Mesendoderm (in vitro differentiated cells): ENCODE data around the gene KLC1.

ENCODE experiments used
- DNase-seq: peaks from one replicate; pipeline ENCODE4 v3.0.0; 2013
- H2AK5ac ChIP-seq: 2 replicates; pipeline ENCODE4 v1.6.1; 2013; ENCODE audit warnings: low read length, inconsistent platforms
- H2BK120ac ChIP-seq: 2 replicates; pipeline ENCODE4 v1.6.1; 2013; ENCODE audit warnings: low read depth, mild to moderate bottlenecking, low read length, moderate library complexity, mixed read lengths
- H2BK15ac ChIP-seq: replicated peaks from 2 replicates; pipeline ENCODE4 v1.6.1; 2013; ENCODE audit warnings: low read depth, mild to moderate bottlenecking, moderate library complexity
- H2BK5ac ChIP-seq: 2 replicates; pipeline ENCODE4 v1.6.1; 2013; ENCODE audit warnings: low read length, inconsistent platforms
- H3K18ac ChIP-seq: 2 replicates; pipeline ENCODE4 v1.6.1; 2013; ENCODE audit warnings: mild to moderate bottlenecking, low read length, mixed read lengths
- H3K23ac ChIP-seq: one replicate; pipeline ENCODE4 v1.6.1; 2013; ENCODE audit warnings: low read length
- H3K27ac ChIP-seq: 2 replicates; pipeline ENCODE4 v1.5.1; 2013; ENCODE audit warnings: low read depth, mild to moderate bottlenecking, inconsistent platforms, low read length, moderate library complexity
- H3K27me3 ChIP-seq: 2 replicates; pipeline ENCODE4 v1.6.1; 2013; ENCODE audit warnings: low read length, control low read depth, mild to moderate bottlenecking, inconsistent platforms; ENCODE audit not compliant: insufficient read depth, poor library complexity
- H3K36me3 ChIP-seq: 2 replicates; pipeline ENCODE4 v1.6.1; 2013; ENCODE audit warnings: low read length, inconsistent platforms; ENCODE audit not compliant: control insufficient read depth, insufficient read depth
- H3K4ac ChIP-seq: one replicate; pipeline ENCODE4 v1.6.1; 2013; ENCODE audit warnings: low read depth, mild to moderate bottlenecking, low read length, moderate library complexity
- H3K4me1 ChIP-seq: 2 replicates; pipeline ENCODE4 v1.6.1; 2013; ENCODE audit warnings: low read depth, low read length, inconsistent platforms; ENCODE audit not compliant: control insufficient read depth
- H3K4me2 ChIP-seq: 2 replicates; pipeline ENCODE4 v1.6.1; 2013; ENCODE audit warnings: low read length
- H3K4me3 ChIP-seq: 2 replicates; pipeline ENCODE4 v1.5.1; 2013; ENCODE audit warnings: mild to moderate bottlenecking, low read length
- H3K56ac ChIP-seq: one replicate; pipeline ENCODE4 v1.6.1; 2013; ENCODE audit warnings: low read length
- H3K79me1 ChIP-seq: 2 replicates; pipeline ENCODE4 v1.6.1; 2013; ENCODE audit warnings: low read length, inconsistent platforms
- H3K79me2 ChIP-seq: 2 replicates; pipeline ENCODE4 v1.6.1; 2013; ENCODE audit warnings: mild to moderate bottlenecking, low read length; ENCODE audit not compliant: control insufficient read depth, insufficient read depth
- H3K9ac ChIP-seq: 2 replicates; pipeline ENCODE4 v1.6.1; 2013; ENCODE audit warnings: low read length, inconsistent platforms
- H4K5ac ChIP-seq: one replicate; pipeline ENCODE4 v1.6.1; 2013; ENCODE audit warnings: low read length
- H4K8ac ChIP-seq: one replicate; pipeline ENCODE4 v1.6.1; 2013; ENCODE audit warnings: low read depth, mild to moderate bottlenecking, control low read depth, low read length, moderate library complexity
- WGBS: extraction: QIAGEN DNeasy Blood & Tissue Kit; methylation state at CpG from one replicate; pipeline ENCODE4 v1.1.7; 2013; ENCODE audit warnings: low lambda C conversion rate, missing lambda C conversion rate; ENCODE audit not compliant: insufficient coverage; ENCODE audit errors: extremely low coverage; 5-methylcytosine and 5-hydroxymethylcytosine counted together

Gene KLC1

GRCh38 chr14:103733651-103734050 is 104.6 kb downstream of the KLC1 start:
- no CpG with 5 or more reads among the region's 14 CpGs for WGBS

GRCh38 chr14:103734081-103734888 is 105.3 kb downstream of the KLC1 start:
- Histone ChIP-seq H3K56ac (no peak overlapping the region), H2BK120ac (no peak overlapping the region), H3K79me1 (no peaks in the 10 kb centered on the region), H3K4me3 (no peak overlapping the region), H3K4me1 (no peaks in the 10 kb centered on the region), H3K18ac (no peak overlapping the region), H3K27ac (no peak overlapping the region), H3K4me2 (no peak overlapping the region), H4K8ac (no peak overlapping the region), H4K5ac (no peak overlapping the region), H2BK15ac (no peak overlapping the region), H3K4ac (no peak overlapping the region), H3K36me3 (peaks cover 3% of the 10 kb centered on the region), H2BK5ac (no peak overlapping the region), H3K9ac (no peak overlapping the region), H2AK5ac (no peak overlapping the region), H3K23ac (no peak overlapping the region), H3K79me2 (no peaks in the 10 kb centered on the region), H3K27me3 (no peaks in the 10 kb centered on the region)
- WGBS, result no CpG with 5 or more reads among the region's 23 CpGs
- no peak for DNase-seq

More at GRCh38 chr14:103733651-103734050, 104.6 kb downstream of the KLC1 start:
- DNase-seq, result no peak
- Histone ChIP-seq H2BK5ac (no peak overlapping the region), H3K9ac (no peak overlapping the region), H3K23ac (no peak overlapping the region), H2BK15ac (no peak overlapping the region), H3K56ac (no peak overlapping the region), H4K8ac (no peak overlapping the region), H2AK5ac (no peak overlapping the region), H4K5ac (no peak overlapping the region), H3K27me3 (no peaks in the 10 kb centered on the region), H3K18ac (no peak overlapping the region), H3K36me3 (peaks cover 3% of the 10 kb centered on the region), H3K4me2 (no peak overlapping the region), H3K79me2 (no peaks in the 10 kb centered on the region), H3K27ac (no peak overlapping the region), H3K4me1 (no peaks in the 10 kb centered on the region), H2BK120ac (no peak overlapping the region), H3K79me1 (no peaks in the 10 kb centered on the region), H3K4me3 (no peak overlapping the region), H3K4ac (no peak overlapping the region)

- H3K27ac ChIP-seq, result no peak overlapping the region
- no peaks in the 10 kb centered on the region for H3K79me2 ChIP-seq
- H3K23ac ChIP-seq, result no peak overlapping the region
- no peak overlapping the region for H2BK15ac ChIP-seq
- no peak overlapping the region for H4K5ac ChIP-seq
- no peak overlapping the region for H3K18ac ChIP-seq
- DNase-seq, result no peak
- no peak overlapping the region for H3K4me3 ChIP-seq
- H2AK5ac ChIP-seq, result no peak overlapping the region
- H3K4ac ChIP-seq, result no peak overlapping the region
- no peaks in the 10 kb centered on the region for H3K27me3 ChIP-seq
- H3K56ac ChIP-seq, result no peak overlapping the region
- H3K9ac ChIP-seq, result no peak overlapping the region
- H3K4me2 ChIP-seq, result no peak overlapping the region
- no peaks in the 10 kb centered on the region for H3K79me1 ChIP-seq
- no peak overlapping the region for H2BK120ac ChIP-seq
- peaks cover 3% of the 10 kb centered on the region for H3K36me3 ChIP-seq
- no peak overlapping the region for H4K8ac ChIP-seq
- H3K4me1 ChIP-seq, result no peaks in the 10 kb centered on the region
- H2BK5ac ChIP-seq, result no peak overlapping the region
- WGBS, result no CpG with 5 or more reads among the region's 12 CpGs
These were observed 106.0 kb downstream of the KLC1 start for GRCh38 chr14:103735022-103735421.

GRCh38 chr14:103735439-103735814 is 106.4 kb downstream of the KLC1 start:
- Histone ChIP-seq H3K18ac (no peak overlapping the region), H3K23ac (no peak overlapping the region), H4K5ac (no peak overlapping the region), H3K4me1 (no peaks in the 10 kb centered on the region), H2BK15ac (no peak overlapping the region), H3K79me2 (no peaks in the 10 kb centered on the region), H2AK5ac (no peak overlapping the region), H3K4ac (no peak overlapping the region), H3K56ac (no peak overlapping the region), H2BK120ac (no peak overlapping the region), H3K9ac (no peak overlapping the region), H3K79me1 (no peaks in the 10 kb centered on the region), H3K36me3 (peaks cover 3% of the 10 kb centered on the region), H3K4me3 (no peak overlapping the region), H3K4me2 (no peak overlapping the region), H3K27me3 (no peaks in the 10 kb centered on the region), H3K27ac (no peak overlapping the region), H4K8ac (no peak overlapping the region), H2BK5ac (no peak overlapping the region)
- WGBS, result no CpG with 5 or more reads among the region's 7 CpGs
- DNase-seq, result no peak

- H2BK120ac ChIP-seq, result no peak overlapping the region
- H3K79me1 ChIP-seq, result no peaks in the 10 kb centered on the region
- H3K4me2 ChIP-seq, result no peak overlapping the region
- H3K27ac ChIP-seq, result no peak overlapping the region
- no peak overlapping the region for H3K23ac ChIP-seq
- H3K79me2 ChIP-seq, result no peaks in the 10 kb centered on the region
- WGBS, result no CpG with 5 or more reads among the region's 22 CpGs
- H3K27me3 ChIP-seq, result no peaks in the 10 kb centered on the region
- no peak overlapping the region for H3K4me3 ChIP-seq
- H2BK5ac ChIP-seq, result no peak overlapping the region
- no peak overlapping the region for H2BK15ac ChIP-seq
- H4K8ac ChIP-seq, result no peak overlapping the region
- peaks cover 3% of the 10 kb centered on the region for H3K36me3 ChIP-seq
- H3K4ac ChIP-seq, result no peak overlapping the region
- H3K18ac ChIP-seq, result no peak overlapping the region
- no peaks in the 10 kb centered on the region for H3K4me1 ChIP-seq
- no peak overlapping the region for H2AK5ac ChIP-seq
- no peak overlapping the region for H3K9ac ChIP-seq
- no peak overlapping the region for H3K56ac ChIP-seq
- DNase-seq, result no peak
- H4K5ac ChIP-seq, result no peak overlapping the region
These were observed 107.0 kb downstream of the KLC1 start for GRCh38 chr14:103735815-103736545.
